SH-SY5Y (cell line): Measurements from ENCODE around the gene GREB1.

Experiments used
- GATA2 ChIP-seq: IDR thresholded peaks from 2 replicates; pipeline ENCODE4 v1.6.1; 2011; ENCODE audit warnings: mild to moderate bottlenecking, low read depth, low read length
- GATA3 ChIP-seq: IDR thresholded peaks from 2 replicates; pipeline ENCODE4 v1.6.1; 2011; ENCODE audit warnings: low read depth, mild to moderate bottlenecking, low read length, moderate library complexity

- no peak for TF ChIP-seq GATA2
- TF ChIP-seq GATA3 = no peak
Observed at GRCh38 chr2:11642972-11643371, 109.1 kb downstream of the GREB1 start.
